Body of pancreas (tissue), 4 donors: Measurements from ENCODE around the gene KCND3. TPM values are rescaled to one million over a fixed set of nuclear protein-coding genes. Genes with fewer than 3 reads are reported as not detected.

ENCODE experiments used
- ATAC-seq: fragments of 150-250 bp; one replicate; pipeline ENCODE4 v1.9.1; 2016
- DNase-seq, 4 donors: peaks; one replicate each; pipeline ENCODE4 v3.0.0-alpha.2; 2019
- H3K27ac ChIP-seq, 4 donors: fragments of 200-600 bp; sonication (generic); 1 replicate in 3 of 4; 2 replicates in 1 of 4; pipeline versions ENCODE4 v1.5.1 to v1.6.1; 2016 to 2019; ENCODE audit warnings: mild to moderate bottlenecking in 1 of 4, mixed read lengths in 1 of 4, moderate library complexity in 1 of 4
- H3K27me3 ChIP-seq, 2 donors: fragments of 200-600 bp; sonication (generic); one replicate each; pipeline ENCODE4 v1.6.0; 2016; ENCODE audit warnings: mild to moderate bottlenecking in 1 of 2
- H3K36me3 ChIP-seq, 2 donors: fragments of 200-600 bp; sonication (generic); replicated peaks in 1 of 2; 2 replicates each; pipeline ENCODE4 v1.5.1; 2016; ENCODE audit warnings: low read depth in 2 of 2; ENCODE audit not compliant: insufficient read depth in 1 of 2
- H3K4me1 ChIP-seq: fragments of 200-600 bp; sonication (generic); one replicate; pipeline ENCODE4 v1.6.0; 2016
- H3K4me3 ChIP-seq, 2 donors: fragments of 200-600 bp; sonication (generic); 1 replicate in 1 of 2; 2 replicates in 1 of 2; pipeline ENCODE4 v1.5.1; 2016 to 2019
- H3K9me3 ChIP-seq, 3 donors: fragments of 200-600 bp; sonication (generic); 1 replicate in 2 of 3; 2 replicates in 1 of 3; pipeline ENCODE4 v1.5.1; 2016
- CTCF ChIP-seq, 7 experiments: fragments of 450-650 bp in 4 of 7; fragments of 200-600 bp in 3 of 7; sonication (generic) in 3 of 7; IDR thresholded peaks; one replicate each; pipeline ENCODE4 v1.5.1; 2016 to 2019; ENCODE audit warnings: antibody characterized with exemption in 7 of 7
- POLR2A ChIP-seq, 3 donors: fragments of 450-650 bp; IDR thresholded peaks; one replicate each; pipeline ENCODE4 v1.6.1; 2016; ENCODE audit warnings: antibody characterized with exemption in 3 of 3, mild to moderate bottlenecking in 2 of 3
- WGBS, 2 donors: methylation state at CpG; one replicate each; pipeline ENCODE4 v1.1.5; 2017; 5-methylcytosine and 5-hydroxymethylcytosine counted together
- intact Hi-C: fragments of 100-400 bp; cut with DNase I; formaldehyde crosslinking; loops from one replicate; pipeline ENCODE4 v1.15.1; 2023
- total RNA-seq, 2 donors: library from RNA; depleted of rRNA; stranded (reverse); fragments of >200 nt; gene quantifications; one replicate each; pipeline ENCODE4 v1.1.0, GENCODE V29; 2016

The KCND3 gene
- total RNA-seq, 2 donors from 2014 or later = 7.6 to 15.0 TPM

GRCh38 chr1:111938536-111938935 is 50.9 kb downstream of the KCND3 start:
- Histone ChIP-seq H3K9me3 (no peaks in the 10 kb centered on the region), H3K27me3 (no peaks in the 10 kb centered on the region), H3K4me1 (no peaks in the 10 kb centered on the region), H3K36me3 (no peaks in the 10 kb centered on the region), H3K4me3 (no peak overlapping the region), H3K27ac (no peak overlapping the region)
- DNase-seq (no peak), ATAC-seq (no peak)
- no peak for TF ChIP-seq POLR2A (IDR thresholded peaks at IDR 0.05)
- TF ChIP-seq CTCF (IDR thresholded peaks at IDR 0.05) = no peak
- intact Hi-C loops = no loop called here
- 89 to 94% methylated on average over 3 of the region's 3 CpGs for WGBS, 2 donors

GRCh38 chr1:111938123-111938522 is 51.3 kb downstream of the KCND3 start:
- no peak for DNase-seq
- Histone ChIP-seq H3K4me3 (no peak overlapping the region), H3K36me3 (no peaks in the 10 kb centered on the region), H3K27ac (no peak overlapping the region), H3K9me3 (no peaks in the 10 kb centered on the region), H3K4me1 (no peaks in the 10 kb centered on the region), H3K27me3 (no peaks in the 10 kb centered on the region)
- intact Hi-C loops = no loop called here
- TF ChIP-seq POLR2A (IDR thresholded peaks at IDR 0.05) (no peak), CTCF (IDR thresholded peaks at IDR 0.05) (no peak)
- WGBS, 2 donors = 33 to 56% methylated on average over 1 of the region's 1 CpG
- no peak for ATAC-seq

GRCh38 chr1:111937147-111937725 is 52.2 kb downstream of the KCND3 start:
- TF ChIP-seq CTCF (IDR thresholded peaks at IDR 0.05) (no peak), POLR2A (IDR thresholded peaks at IDR 0.05) (no peak)
- intact Hi-C loops = no loop called here
- H3K27me3 ChIP-seq = no peaks in the 10 kb centered on the region
- no peaks in the 10 kb centered on the region for H3K9me3 ChIP-seq
- H3K27ac ChIP-seq = no peak overlapping the region
- no peaks in the 10 kb centered on the region for H3K36me3 ChIP-seq
- ATAC-seq (no peak), DNase-seq (no peak)
- H3K4me3 ChIP-seq = no peak overlapping the region
- WGBS, 2 donors = 61 to 64% methylated on average over 6 of the region's 6 CpGs
- no peaks in the 10 kb centered on the region for H3K4me1 ChIP-seq

GRCh38 chr1:111934106-111934852 is 55.2 kb downstream of the KCND3 start:
- H3K9me3 ChIP-seq = no peaks in the 10 kb centered on the region
- intact Hi-C loops = no loop called here
- 86 to 92% methylated on average over 9 to 10 of the region's 10 CpGs for WGBS, 2 donors
- TF ChIP-seq CTCF (IDR thresholded peaks at IDR 0.05) = no peak
- TF ChIP-seq POLR2A (IDR thresholded peaks at IDR 0.05) = no peak
- ATAC-seq (no peak), DNase-seq (no peak)
- H3K4me1 ChIP-seq = no peaks in the 10 kb centered on the region
- no peaks in the 10 kb centered on the region for H3K27me3 ChIP-seq
- no peak overlapping the region for H3K4me3 ChIP-seq
- no peak overlapping the region for H3K27ac ChIP-seq
- no peaks in the 10 kb centered on the region for H3K36me3 ChIP-seq

- DNase-seq (no peak), ATAC-seq (no peak)
- H3K4me3 ChIP-seq = no peak overlapping the region
- no peak overlapping the region for H3K27ac ChIP-seq
- H3K27me3 ChIP-seq = no peaks in the 10 kb centered on the region
- intact Hi-C loops = no loop called here
- H3K4me1 ChIP-seq = no peaks in the 10 kb centered on the region
- no peaks in the 10 kb centered on the region for H3K9me3 ChIP-seq
- no peak for TF ChIP-seq POLR2A (IDR thresholded peaks at IDR 0.05)
- no peak for TF ChIP-seq CTCF (IDR thresholded peaks at IDR 0.05)
- H3K36me3 ChIP-seq = no peaks in the 10 kb centered on the region
- 65 to 92% methylated on average over 3 of the region's 3 CpGs for WGBS, 2 donors
Observed at GRCh38 chr1:111930356-111930755, 59.1 kb downstream of the KCND3 start.
